Ishikawa (cell line): Measurements from ENCODE around the gene ATP2C2.

Experiments used
- MAX ChIP-seq: IDR thresholded peaks from 2 replicates; pipeline ENCODE4 v1.6.1; 2012
- REST ChIP-seq: IDR thresholded peaks from 2 replicates; pipeline ENCODE4 v1.6.1; 2012; ENCODE audit warnings: low read depth, mild to moderate bottlenecking

- TF ChIP-seq REST (no peak), MAX (no peak)
Observed at GRCh38 chr16:84410361-84411138, 42.2 kb downstream of the ATP2C2 start.
